ENCODE measurements around the gene DOLPP1.
"Not testable (repeated sequence)": the region's sequence is repeated elsewhere in the genome, so short reads cannot be mapped to it uniquely, and the experiment has no call there.

The DOLPP1 gene

DNA sequence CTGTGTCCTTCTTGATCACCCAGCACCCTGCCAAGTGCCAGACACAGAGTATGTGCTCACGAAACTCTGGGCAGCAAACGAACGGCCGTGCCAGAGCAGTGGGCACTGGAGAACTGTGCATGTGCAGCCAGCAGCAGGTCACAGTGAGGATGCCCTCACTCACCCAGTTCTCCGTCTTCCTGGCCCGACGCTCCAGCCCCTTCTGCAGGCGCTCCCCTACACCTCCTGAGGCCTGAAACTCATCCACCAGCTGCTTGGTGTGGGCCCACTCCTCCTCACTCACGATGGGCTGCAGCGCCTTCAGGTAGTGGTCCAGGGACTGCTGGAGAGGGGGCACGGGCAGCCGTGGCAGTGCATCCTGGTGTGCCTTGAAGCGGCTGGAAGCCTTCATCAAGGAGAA, 26.7 kb downstream of the DOLPP1 start:
- no peak overlapping the region for H2AFZ ChIP-seq (ENCODE audit: low read length, unreplicated experiment)
- peaks cover 21% of the 10 kb centered on the region for H3K79me2 ChIP-seq (ENCODE audit: control insufficient read depth, insufficient read depth, low read length, unreplicated experiment)
- H3K36me3 ChIP-seq (ENCODE audit: insufficient read depth, low read length), result no peaks in the 10 kb centered on the region
- H3K27me3 ChIP-seq (ENCODE audit: insufficient read depth, low read length), result no peaks in the 10 kb centered on the region
- H3K4me1 ChIP-seq (ENCODE audit: control insufficient read depth, insufficient read depth, low read length, unreplicated experiment), result peaks cover 9% of the 10 kb centered on the region
- H3K27ac ChIP-seq (ENCODE audit: low read depth, low read length), result no peak overlapping the region
- no peak overlapping the region for H3K4me3 ChIP-seq (ENCODE audit: low read depth, low read length)

DNA sequence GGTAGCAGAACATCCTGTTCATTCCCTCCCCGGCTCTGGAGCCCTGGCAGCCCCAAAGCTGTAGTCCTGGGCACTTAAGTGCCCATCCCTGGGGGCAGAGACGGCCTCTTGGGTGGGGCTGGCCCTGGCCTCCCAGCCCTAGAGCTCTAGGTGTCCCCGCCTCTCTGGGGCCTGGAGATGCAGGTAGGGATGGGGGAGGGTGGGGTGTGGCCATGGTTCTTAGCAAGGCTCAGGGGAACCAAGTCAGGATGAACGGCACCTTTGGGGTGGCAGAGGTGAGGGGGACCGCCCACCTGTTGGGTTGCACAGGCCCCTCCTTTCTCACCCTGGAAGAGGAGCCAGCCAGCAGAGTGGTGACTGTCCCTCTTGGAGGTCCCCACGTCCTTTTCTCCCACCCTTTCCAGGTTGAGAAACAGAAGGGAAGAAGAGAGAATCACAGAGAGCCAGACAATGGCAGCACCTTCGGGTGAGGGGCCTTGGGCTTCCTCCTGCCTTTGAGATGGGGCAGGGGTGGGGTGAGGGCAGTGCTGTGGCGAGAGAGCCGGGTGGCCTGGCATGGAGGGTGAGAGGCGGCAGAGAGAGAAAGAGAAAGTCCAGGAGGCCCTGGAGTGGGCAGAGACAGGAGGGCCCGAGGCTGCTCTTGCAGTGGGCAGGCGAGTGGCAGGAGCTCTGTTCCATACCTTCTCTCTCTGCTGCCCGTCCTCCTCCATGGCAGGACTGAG, 27.3 kb downstream of the DOLPP1 start:
- Histone ChIP-seq H3K36me3 (ENCODE audit: insufficient read depth, low read length) (no peaks in the 10 kb centered on the region), H2AFZ (ENCODE audit: low read length, unreplicated experiment) (no peak overlapping the region), H3K4me3 (ENCODE audit: low read depth, low read length) (no peak overlapping the region), H3K79me2 (ENCODE audit: control insufficient read depth, insufficient read depth, low read length, unreplicated experiment) (peaks cover 26% of the 10 kb centered on the region), H3K27ac (ENCODE audit: low read depth, low read length) (no peak overlapping the region), H3K4me1 (ENCODE audit: control insufficient read depth, insufficient read depth, low read length, unreplicated experiment) (peaks cover 9% of the 10 kb centered on the region), H3K27me3 (ENCODE audit: insufficient read depth, low read length) (no peaks in the 10 kb centered on the region)

DNA sequence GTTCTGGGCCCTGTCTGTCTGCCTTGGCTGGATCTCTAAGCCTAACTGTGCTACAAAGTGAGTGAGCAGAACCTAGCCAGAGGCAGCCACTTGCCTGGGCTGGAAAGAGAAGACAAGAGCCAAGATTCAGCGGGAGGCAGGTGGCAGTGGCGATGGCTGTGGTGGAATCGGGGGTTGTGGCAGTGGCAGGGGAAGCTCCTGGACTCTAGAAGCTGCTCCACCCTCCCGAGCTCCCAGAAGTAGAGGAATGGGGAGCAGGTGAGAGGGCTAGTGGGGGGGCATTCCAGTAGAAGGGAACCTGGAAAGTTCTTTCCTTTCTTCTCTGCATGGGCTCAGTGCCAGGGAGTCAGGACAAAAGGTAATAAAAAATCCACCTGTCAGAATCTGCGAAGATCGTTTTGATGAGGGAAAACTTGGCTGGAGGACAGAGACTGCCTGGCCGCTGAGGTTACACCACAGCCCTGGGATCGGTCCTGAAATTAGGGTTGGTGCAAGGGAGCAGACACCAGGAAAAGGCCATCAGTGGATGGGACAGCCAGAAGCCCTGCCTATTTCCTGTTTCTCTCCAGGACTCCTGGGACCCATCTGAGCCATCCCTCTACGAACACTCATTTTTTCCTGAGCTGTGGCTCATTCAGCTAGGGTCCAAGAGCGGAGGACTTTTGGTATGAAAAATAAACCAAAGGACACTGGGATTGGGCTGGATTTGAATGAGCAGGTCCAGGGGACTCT, 28.1 kb downstream of the DOLPP1 start:
- no peak overlapping the region for H2AFZ ChIP-seq (ENCODE audit: low read length, unreplicated experiment)

DNA sequence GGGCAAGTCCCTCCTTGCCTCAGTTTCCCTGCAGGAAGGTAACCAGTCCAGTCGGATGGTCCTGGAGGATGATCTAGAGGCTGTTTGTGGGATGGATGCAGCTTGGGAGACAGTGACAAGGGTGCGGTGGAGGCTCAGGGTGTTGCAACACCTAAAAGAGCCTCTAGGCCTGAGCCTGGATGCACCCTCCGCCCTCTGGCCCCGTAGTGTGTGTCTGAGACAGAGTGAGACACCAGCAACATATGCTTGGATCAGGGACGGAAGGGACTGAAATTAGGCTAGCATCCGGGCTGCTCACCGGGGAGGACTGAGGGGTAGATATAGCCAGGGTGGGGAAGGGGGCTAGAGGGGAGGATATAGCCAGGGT, 28.6 kb downstream of the DOLPP1 start:
- Histone ChIP-seq H3K4me3 (ENCODE audit: low read depth, low read length) (peak overlapping the region; percentile 100), H3K4me1 (ENCODE audit: control insufficient read depth, insufficient read depth, low read length, unreplicated experiment) (peaks cover 9% of the 10 kb centered on the region), H3K27me3 (ENCODE audit: insufficient read depth, low read length) (no peaks in the 10 kb centered on the region), H3K79me2 (ENCODE audit: control insufficient read depth, insufficient read depth, low read length, unreplicated experiment) (peaks cover 38% of the 10 kb centered on the region), H2AFZ (ENCODE audit: low read length, unreplicated experiment) (no peak overlapping the region), H3K27ac (ENCODE audit: low read depth, low read length) (no peak overlapping the region), H3K36me3 (ENCODE audit: insufficient read depth, low read length) (no peaks in the 10 kb centered on the region)

More for the DNA sequence above, 28.1 kb downstream of the DOLPP1 start:
- no peaks in the 10 kb centered on the region for H3K36me3 ChIP-seq (ENCODE audit: insufficient read depth, low read length)
- H3K27ac ChIP-seq (ENCODE audit: low read depth, low read length), result no peak overlapping the region
- no peaks in the 10 kb centered on the region for H3K27me3 ChIP-seq (ENCODE audit: insufficient read depth, low read length)
- peaks cover 34% of the 10 kb centered on the region for H3K79me2 ChIP-seq (ENCODE audit: control insufficient read depth, insufficient read depth, low read length, unreplicated experiment)
- peaks cover 9% of the 10 kb centered on the region for H3K4me1 ChIP-seq (ENCODE audit: control insufficient read depth, insufficient read depth, low read length, unreplicated experiment)
- H3K4me3 ChIP-seq (ENCODE audit: low read depth, low read length), result peak overlapping the region; percentile 100

DNA sequence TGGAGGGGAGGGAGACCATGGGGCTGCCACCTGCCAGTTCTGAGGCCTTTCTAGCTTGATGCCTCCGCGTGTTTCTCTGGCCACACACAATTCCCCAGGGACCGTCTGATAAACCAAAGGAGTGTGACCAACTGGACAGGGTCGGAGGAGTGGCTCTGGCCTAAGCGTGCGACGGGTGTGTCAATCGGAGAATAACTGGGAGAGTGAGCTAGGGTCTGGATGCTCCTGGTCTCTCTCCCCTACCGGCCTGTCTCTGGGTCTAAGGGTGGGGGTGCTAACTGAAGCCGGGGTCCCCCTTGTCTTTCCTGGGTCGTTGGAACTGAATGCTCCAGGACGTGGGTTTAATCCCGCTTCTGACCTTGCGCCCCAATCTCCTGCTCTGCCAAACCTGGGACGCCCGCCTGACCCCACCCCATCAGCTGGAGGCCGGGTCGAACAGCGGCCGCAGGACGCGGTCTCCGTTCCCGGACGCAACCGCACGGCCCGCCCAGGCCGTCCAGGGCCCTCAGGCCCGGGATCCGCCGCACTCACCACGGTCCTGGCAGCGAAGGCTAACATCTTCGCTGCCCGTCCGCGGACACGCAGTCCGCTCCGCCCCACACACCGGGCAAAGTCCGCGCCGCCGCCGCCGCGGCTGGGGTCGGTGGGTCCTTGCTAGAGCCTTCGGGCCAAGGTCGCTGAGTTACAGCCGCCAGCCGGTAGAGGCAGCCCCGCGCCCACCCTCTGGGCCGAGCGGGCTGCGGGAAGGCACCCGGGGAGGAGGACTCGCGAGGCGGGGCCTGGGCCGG, 29.2 kb downstream of the DOLPP1 start:
- Histone ChIP-seq H3K4me3 (ENCODE audit: low read depth, low read length) (peak overlapping the region; percentile 100), H3K79me2 (ENCODE audit: control insufficient read depth, insufficient read depth, low read length, unreplicated experiment) (peaks cover 42% of the 10 kb centered on the region), H3K36me3 (ENCODE audit: insufficient read depth, low read length) (no peaks in the 10 kb centered on the region), H3K27ac (ENCODE audit: low read depth, low read length) (peak overlapping the region; percentile 58; the same call in 1 of the 2 replicates), H3K27me3 (ENCODE audit: insufficient read depth, low read length) (no peaks in the 10 kb centered on the region), H3K4me1 (ENCODE audit: control insufficient read depth, insufficient read depth, low read length, unreplicated experiment) (peaks cover 9% of the 10 kb centered on the region), H2AFZ (ENCODE audit: low read length, unreplicated experiment) (peak overlapping the region; percentile 99)

DNA sequence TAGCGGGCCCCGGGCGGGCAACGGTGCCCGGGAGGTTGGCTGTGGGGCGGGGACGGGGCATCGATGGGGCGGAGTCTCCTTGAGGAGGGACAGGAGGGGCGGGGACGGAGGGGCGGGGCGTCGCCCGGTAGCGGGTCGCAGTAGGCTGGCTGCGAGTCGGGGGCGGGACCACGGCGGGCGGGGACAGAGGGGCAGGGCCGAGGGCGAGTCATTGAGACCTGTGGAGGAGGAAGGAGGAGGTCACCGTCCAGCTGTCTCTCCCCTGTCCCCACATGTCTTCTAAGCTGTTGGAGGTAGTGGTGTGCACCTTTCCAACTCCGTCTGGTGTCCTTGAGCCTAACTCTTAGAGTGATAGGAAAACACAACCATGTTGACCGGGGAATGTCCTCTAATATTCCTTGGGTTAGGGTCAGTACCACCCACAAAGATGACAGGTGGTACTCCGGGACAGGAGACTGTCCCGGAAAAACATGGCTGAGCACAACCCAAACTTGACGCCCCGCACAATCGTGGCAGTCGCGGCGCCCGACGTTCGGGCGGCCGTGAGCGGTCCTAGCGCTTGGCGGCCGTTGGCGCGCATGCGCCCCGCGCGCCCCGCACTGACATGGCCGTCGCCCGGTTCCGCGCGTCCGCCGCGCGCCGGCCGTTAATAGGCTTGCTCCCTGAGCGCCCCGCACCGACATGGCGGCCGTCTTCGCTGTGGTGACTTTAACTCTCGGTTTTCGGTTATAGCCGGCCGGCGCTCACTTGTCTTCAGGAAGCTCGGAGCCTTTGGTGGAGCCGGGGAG, 30.0 kb downstream of the DOLPP1 start, which contains the start of the genes CRAT and PTPA:
CRAT (minus strand) TSS at position 54 of the 788 bp plus-strand sequence. CDS start 284 bp downstream, outside the sequence.
PTPA (plus strand) TSS at position 676 of the 788 bp plus-strand sequence. CDS start 186 bp downstream, outside the sequence.
- Histone ChIP-seq H3K4me3 (ENCODE audit: low read depth, low read length) (peak within 1 kb of the TSS; percentile 100), H3K36me3 (ENCODE audit: insufficient read depth, low read length) (no peaks in the 10 kb centered on the region), H3K4me1 (ENCODE audit: control insufficient read depth, insufficient read depth, low read length, unreplicated experiment) (peaks cover 9% of the 10 kb centered on the region), H3K79me2 (ENCODE audit: control insufficient read depth, insufficient read depth, low read length, unreplicated experiment) (peaks cover 48% of the 10 kb centered on the region), H2AFZ (ENCODE audit: low read length, unreplicated experiment) (peak within 1 kb of the TSS; percentile 99), H3K27me3 (ENCODE audit: insufficient read depth, low read length) (no peaks in the 10 kb centered on the region), H3K27ac (ENCODE audit: low read depth, low read length) (peak within 1 kb of the TSS; percentile 91)

DNA sequence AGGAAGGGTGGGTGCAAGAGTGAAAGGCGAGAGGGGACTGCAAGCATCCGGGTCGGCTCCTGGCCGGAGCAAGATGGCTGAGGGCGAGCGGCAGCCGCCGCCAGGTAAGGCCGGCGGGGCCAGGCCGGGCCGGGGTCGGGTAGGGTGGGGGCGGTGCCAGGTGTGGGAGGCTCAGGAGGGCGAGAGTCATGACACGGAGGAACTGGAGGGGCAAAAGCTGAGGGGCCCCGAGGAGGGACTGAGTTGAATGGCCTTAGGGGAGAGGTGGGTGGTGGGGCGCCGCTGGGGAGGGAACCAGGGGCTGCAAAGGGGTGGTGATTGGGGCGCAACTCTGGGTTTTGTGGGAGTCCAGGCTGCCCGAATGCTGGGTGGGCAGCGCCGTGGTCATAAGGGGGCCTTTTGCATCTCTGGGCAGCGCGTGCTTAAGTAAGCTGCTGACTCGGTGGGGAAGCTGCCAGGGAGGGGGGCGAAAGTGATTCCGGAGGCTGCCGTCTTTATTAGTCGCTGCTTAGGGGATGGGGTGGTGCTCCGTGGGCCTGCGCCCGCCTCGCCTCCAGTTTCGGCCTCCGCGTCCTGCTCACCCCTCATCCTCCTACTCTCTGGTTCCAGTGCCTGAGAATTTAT, 30.7 kb downstream of the DOLPP1 start:
- Histone ChIP-seq H2AFZ (ENCODE audit: low read length, unreplicated experiment) (peak overlapping the region; percentile 95), H3K4me3 (ENCODE audit: low read depth, low read length) (peak overlapping the region; percentile 100), H3K4me1 (ENCODE audit: control insufficient read depth, insufficient read depth, low read length, unreplicated experiment) (peaks cover 9% of the 10 kb centered on the region), H3K79me2 (ENCODE audit: control insufficient read depth, insufficient read depth, low read length, unreplicated experiment) (peaks cover 49% of the 10 kb centered on the region), H3K27me3 (ENCODE audit: insufficient read depth, low read length) (no peaks in the 10 kb centered on the region), H3K27ac (ENCODE audit: low read depth, low read length) (peak overlapping the region; percentile 91), H3K36me3 (ENCODE audit: insufficient read depth, low read length) (no peaks in the 10 kb centered on the region)

DNA sequence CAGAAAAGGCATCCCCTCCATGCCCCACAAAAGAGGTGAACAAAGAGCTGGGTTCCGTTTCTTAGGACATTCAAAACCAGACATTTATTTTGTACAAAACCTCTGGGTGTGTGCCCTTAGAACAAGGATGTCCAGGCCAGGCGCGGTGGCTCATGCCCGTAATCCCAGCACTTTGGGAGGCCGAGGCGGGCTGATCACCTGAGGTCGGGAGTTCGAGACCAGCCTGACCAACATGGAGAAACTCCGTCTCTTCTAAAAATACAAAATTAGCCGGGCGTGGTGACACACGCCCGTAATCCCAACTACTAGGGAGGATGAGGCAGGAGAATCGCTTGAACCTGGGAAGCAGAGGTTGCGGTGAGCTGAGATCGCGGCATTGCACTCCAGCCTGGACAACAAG, 31.6 kb downstream of the DOLPP1 start:
- Histone ChIP-seq H3K79me2 (ENCODE audit: control insufficient read depth, insufficient read depth, low read length, unreplicated experiment) (peaks cover 56% of the 10 kb centered on the region), H3K4me3 (ENCODE audit: low read depth, low read length) (peak overlapping the region; percentile 100), H2AFZ (ENCODE audit: low read length, unreplicated experiment) (peak overlapping the region; percentile 8)
- H3K36me3 ChIP-seq (ENCODE audit: insufficient read depth, low read length); H3K27ac ChIP-seq (ENCODE audit: low read depth, low read length); H3K4me1 ChIP-seq (ENCODE audit: control insufficient read depth, insufficient read depth, low read length, unreplicated experiment); H3K27me3 ChIP-seq (ENCODE audit: insufficient read depth, low read length): not testable (repeated sequence)

DNA sequence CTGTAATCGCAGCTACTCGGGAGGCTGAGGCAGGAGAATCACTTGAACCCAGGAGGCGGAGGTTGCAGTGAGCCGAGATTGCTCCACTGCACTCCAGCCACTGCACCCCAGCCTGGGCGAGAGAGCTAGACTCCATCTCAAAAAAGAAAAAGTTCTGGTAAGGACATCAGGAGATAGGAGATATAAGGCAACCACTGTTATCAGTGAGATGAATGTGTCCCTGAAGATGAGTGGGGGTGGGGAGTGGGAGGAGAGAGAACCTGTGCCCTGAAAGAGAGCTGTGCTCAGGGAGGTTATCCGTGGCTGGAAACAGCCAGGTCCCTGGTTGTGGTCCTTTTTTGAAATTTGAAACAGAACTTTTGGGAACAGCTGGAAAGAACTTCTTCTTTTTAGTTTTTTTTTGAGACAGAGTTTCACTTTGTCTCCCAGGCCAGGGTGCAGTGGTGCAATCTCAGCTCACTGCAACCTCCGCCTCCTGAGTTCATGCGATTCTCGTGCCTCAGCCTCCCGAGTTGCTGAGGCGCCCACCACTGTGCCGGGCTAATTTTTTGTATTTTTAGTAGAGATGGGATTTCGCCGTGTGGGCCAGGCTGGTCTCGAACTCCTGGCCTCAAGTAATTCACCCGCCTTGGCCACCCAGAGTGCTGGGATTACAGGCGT, 32.9 kb downstream of the DOLPP1 start:
- Histone ChIP-seq H3K36me3 (ENCODE audit: insufficient read depth, low read length) (no peaks in the 10 kb centered on the region), H3K4me1 (ENCODE audit: control insufficient read depth, insufficient read depth, low read length, unreplicated experiment) (peaks cover 8% of the 10 kb centered on the region), H3K27me3 (ENCODE audit: insufficient read depth, low read length) (no peaks in the 10 kb centered on the region), H2AFZ (ENCODE audit: low read length, unreplicated experiment) (no peak overlapping the region), H3K4me3 (ENCODE audit: low read depth, low read length) (no peak overlapping the region), H3K79me2 (ENCODE audit: control insufficient read depth, insufficient read depth, low read length, unreplicated experiment) (peaks cover 55% of the 10 kb centered on the region), H3K27ac (ENCODE audit: low read depth, low read length) (no peak overlapping the region)

Data from ACC112 (cell line).